NCI-H1105 treated with DMSO at 0.1 percent for 48 hours (cell line): ENCODE results near the gene XPOT.
A peak's percentile ranks its signal among the peaks of the same experiment; 100 is the strongest.
"Not testable (repeated sequence)": the region's sequence is repeated elsewhere in the genome, so short reads cannot be mapped to it uniquely, and the experiment has no call there.

Experiments used
- DNase-seq: peaks from one replicate; lab custom pipeline; 2025; lab: John Stamatoyannopoulos, UW

Gene XPOT

GRCh38 chr12:64403707-64404469, at the start of gene XPOT:
Gene XPOT (plus strand): TSS chr12:64404392. CDS start chr12:64410036, 5,644 bp downstream.
- peak; percentile 94 for DNase-seq

GRCh38 chr12:64356209-64356608, 48.0 kb upstream of the XPOT start:
- DNase-seq = not testable (repeated sequence)

DNA sequence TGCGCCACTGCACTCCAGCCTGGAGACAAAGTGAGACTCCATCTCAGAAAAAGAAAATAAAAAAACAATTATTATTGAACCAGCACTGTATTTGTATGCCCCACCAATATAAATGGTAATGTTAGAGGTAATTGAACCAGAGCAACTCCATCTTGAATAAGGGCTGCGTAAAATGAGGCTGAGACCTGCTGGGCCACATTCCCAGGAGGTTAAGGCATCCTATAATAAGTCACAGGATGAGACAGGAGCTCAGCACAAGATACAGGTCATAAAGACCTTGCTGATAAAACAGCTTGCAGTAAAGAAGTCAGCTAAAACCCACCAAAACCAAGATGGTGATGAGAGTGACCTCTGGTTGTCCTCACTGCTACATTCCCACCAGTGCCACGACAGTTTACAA, 43.0 kb upstream of the XPOT start:
- not testable (repeated sequence) for DNase-seq

GRCh38 chr12:64362721-64363305, 41.4 kb upstream of the XPOT start:
- no peak for DNase-seq

GRCh38 chr12:64383675-64384074, 20.5 kb upstream of the XPOT start:
- no peak for DNase-seq

GRCh38 chr12:64385019-64385418, 19.2 kb upstream of the XPOT start:
- no peak for DNase-seq

DNA sequence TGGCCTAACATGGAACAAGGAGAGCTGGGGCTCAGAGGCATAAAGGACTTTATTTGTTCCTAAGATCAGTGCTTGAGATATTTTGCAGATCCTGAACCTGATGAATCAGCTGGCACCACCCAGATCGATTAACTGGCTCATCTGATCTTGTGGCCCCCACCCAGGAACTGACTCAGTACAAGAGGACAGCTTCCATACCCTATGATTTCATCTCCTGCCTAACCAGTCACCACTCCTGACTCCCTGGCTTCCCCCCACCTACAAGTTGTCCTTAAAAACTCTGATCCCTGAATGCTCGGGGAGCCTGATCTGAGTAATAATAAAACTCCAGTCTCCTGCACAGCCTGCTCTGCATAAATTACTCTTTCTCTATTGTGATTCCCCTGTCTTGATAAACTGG, 18.7 kb upstream of the XPOT start:
- DNase-seq = no peak

DNA sequence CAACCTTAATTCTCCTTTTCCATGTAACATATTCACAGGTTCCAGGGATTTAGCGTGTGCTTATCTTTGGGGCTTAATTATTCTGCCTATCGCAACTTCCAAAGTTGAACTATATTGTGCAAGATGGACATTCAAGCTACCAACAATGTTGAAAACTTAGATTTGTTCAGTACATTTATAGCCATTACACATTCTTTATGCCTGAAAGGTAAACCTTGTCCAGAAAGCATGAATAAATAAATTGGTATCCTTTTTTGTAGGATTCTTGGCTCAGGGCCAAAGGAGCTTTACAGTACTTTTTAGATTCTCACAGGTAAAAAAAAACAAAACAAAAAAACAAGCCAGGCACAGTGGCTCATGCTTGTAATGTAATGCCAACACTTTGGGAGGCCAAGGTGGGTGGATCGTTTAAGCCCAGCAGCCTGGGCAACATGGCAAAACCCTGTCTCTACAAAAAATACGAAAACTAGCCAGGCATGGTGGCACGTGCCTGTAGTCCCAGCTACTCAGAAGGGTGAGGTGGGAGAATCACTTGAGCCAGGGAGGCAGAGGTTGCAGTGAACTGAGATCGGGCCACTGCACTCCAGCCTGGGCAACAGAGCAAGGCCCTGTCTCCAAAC, 16.9 kb upstream of the XPOT start:
- DNase-seq = peak; percentile 58

DNA sequence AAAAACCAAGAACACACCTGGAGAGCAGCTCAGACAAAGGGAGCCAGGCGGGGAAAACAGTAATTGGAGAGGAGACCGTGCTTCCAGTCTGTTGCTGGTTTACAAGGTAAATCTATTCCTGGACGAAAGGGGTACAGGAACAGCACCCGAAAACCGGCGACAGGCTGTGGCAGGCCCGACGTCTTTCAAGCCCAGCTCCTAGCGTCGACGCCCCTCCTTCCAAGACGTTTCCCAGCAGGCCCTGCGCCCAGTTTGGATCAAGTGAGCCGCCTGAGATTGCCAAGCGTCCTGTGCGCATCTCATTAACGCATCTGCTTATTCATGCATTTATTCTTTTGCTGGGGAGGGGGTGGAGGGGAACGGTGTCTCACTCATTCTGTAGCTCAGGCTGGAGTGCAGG, 15.0 kb upstream of the XPOT start:
- peak; percentile 78 for DNase-seq

DNA sequence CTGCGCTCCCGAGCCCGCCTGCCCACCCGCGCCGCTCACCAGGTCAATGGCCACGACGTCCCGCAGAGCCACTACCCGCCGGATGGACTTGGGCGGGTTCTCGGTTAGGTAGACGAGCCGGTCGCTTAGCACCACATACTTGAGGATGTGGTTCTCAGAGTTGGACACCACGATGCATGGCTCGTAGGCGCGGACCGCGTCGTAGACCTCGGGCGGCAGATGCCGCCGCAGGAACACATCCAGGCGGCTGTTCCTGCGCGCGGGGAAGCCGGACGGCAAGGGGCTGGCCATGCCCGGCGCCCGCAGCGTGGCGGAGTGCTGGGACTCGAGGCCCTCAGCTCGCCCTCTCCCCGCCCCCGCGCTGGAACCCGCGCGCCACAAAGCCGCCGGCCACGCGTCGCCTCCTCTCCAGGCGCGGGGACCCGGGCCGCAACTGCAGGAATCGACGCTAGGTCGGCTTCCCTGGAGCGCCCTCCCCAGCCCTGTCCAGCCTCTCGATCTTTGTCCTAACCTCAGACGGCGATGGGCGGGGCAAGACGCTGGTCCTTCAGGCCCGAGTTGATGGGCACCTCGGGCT, 13.8 kb upstream of the XPOT start, which contains the start of gene C12orf56:
C12orf56 (minus strand) TSS at position 484 of the 577 bp plus-strand sequence; CDS start at position 291, 193 bp downstream.
- no peak for DNase-seq

GRCh38 chr12:64392221-64392620, 12.0 kb upstream of the XPOT start:
- DNase-seq = no peak

DNA sequence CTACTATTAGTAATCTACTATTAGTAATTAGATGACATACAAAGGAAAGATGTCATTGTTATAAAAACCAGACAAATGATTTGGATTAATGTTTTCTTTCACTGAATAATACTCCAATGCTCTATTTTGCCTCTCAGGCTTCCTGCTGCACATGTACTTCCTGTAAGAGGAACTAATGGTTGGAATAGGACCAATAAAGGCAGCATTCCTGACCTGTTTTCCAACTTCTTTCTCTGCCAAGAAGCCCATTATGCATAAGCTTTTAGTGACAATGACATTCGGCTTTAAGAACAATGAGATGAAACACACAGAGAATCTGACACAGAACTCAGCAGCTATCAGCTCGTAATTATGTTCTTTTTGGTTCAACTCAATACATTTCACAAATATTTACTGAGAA, 8.5 kb upstream of the XPOT start:
- peak; percentile 36 for DNase-seq

DNA sequence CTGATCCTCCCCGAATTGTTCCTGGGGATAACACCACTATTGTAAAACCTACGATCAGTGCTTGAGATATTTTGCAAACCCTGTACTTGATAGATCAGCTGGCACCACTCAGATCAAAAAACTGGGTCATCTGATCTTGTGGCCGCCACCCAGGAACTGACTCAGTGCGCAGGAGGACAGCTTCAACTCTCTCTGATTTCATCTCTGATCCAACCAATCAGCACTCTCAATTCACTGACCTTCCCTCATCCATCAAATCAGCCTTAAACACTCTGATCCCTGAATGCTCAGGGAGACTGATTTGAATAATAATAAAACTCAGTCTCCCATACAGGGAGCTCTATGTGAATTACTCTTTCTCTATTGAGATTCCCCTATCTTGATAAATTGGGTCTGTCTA, 4.2 kb upstream of the XPOT start:
- no peak for DNase-seq

GRCh38 chr12:64402181-64402580, 2.0 kb upstream of the XPOT start:
- no peak for DNase-seq

DNA sequence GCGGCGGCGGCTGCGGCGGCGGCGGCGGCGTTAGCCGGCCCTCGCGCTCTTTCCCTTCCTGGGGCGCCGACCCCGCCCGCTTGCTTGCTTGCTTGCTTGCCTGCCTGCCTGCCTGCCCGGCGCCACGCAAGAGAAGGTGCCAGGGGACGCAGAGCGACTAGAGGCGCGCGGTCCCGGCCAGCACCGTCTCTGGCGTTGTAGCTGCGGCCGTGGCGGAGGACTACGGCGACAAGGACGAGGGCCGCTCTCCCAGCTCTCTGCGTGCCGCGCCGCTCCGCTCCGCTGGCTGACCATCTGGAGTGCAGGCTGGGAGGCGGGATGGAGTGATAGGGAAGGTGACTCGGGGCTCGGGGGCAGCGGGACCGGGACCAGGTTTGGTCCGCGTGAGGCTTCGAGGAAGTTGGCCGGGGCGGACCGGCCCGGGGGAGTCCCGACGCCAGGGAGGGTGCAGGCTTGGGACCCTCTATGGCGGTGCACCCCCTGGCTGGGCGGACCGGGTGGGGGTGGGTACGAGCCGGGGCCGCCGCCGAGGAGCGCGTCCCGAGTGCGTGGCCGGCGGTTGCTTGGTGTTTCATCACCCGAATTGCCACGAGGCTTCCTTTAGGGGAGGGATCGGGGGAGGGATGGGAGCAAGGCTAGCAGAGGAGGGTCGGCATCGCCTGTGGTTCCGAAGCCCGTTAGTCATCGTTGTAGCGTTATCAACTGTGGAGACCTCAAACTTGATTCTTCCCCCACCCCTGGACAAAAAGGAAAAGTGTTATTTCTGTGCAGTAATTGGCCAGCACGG, 471 bp downstream of the XPOT start:
- DNase-seq = peak; percentile 41

DNA sequence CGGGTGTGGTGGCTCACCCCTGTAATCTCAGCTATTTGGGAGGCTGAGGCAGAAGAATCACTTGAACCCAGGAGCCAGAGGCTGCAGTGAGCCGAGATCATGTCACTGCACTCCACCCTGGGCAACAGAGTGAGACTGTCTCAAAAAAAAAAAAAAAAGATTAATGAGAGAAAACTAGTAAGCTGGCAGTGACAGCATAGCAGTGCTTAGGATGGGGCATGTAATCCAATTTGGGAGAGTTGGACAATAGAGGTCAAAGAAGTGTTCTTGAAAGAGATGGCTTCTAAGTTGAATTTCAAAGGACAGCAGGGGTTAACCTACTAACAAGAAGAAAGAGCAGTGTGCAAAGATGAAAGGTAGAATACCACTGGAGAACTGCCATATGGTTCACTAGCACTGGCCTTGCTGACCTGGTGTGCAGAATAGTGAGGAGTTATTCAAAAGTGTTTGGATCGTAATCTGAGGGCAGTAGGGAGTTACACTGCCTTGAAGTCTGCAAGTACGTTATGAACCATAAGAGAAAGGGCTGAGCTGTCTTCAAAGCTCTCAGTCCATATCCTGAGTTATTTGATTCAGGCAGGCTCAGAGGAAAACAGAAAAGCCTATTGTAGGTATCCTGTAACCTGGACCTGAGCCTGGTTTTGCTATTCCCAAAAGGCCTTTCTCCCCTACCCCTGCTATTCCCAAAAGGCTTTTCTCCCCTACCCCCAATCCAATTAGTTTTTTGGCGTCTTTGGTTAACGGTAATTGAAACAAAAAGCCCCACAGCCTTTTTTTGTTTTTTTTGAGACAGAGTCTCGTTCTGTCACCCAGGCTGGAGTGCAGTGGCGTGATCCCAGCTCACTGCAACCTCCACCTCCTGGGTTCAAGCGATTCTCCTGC, 3.4 kb downstream of the XPOT start:
- DNase-seq = no peak

GRCh38 chr12:64411427-64411826, 7.2 kb downstream of the XPOT start:
- DNase-seq = no peak

DNA sequence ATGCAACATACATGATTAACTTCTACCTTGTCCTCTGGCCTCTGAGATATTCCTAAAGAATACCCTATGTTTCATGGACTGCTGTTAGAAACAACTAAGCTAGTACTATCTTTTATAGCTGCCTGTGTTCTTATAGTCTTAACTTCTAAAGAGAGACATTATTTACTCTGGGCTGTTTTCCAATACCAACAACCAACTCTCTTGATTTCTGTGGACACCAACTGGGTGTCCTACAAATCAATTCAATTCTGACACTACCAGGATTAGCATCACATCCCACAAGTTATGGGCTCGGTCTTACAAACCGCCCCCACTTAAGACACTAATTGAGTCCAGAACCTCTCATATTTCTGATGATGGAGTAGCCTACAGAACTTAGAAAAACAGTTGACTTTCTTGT, 8.3 kb downstream of the XPOT start:
- no peak for DNase-seq

DNA sequence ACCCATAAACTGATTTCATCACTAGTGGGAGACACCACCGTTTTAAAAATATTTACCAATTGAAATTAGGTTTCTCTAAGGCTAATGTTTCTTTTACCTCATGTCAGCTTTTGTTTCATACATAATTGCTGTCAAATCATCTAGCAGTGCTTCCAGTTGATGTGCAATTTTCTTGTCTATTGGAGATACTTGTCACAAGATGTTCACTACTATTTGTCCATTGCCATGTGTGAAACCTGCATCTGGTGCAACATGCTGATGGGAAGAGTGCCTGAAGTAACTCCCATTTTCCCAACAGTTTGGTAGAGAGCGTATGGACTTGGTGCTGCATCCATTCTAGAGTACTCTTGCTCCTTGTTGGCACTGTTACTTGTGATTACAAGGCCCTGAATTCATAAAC, 9.7 kb downstream of the XPOT start:
- no peak for DNase-seq

DNA sequence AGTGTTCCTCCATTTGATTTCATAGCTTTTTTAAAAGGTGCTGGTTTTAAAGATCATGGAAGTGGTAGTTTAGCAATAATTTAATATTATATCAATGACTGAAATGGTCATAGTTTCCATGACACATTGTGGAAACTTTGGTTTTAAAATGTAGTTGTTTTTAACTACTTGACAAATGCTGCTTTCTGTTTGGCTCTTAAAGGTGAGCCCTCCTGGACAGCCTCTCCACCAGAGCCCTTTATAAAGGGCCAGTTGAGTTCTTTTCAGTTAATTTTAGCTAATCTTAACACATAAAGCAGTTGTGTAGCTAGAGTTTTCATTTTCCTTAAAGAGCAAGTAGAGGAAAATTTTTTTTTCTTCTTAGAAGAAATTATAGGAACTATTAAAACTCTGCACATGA, 14.0 kb downstream of the XPOT start:
- DNase-seq = no peak

DNA sequence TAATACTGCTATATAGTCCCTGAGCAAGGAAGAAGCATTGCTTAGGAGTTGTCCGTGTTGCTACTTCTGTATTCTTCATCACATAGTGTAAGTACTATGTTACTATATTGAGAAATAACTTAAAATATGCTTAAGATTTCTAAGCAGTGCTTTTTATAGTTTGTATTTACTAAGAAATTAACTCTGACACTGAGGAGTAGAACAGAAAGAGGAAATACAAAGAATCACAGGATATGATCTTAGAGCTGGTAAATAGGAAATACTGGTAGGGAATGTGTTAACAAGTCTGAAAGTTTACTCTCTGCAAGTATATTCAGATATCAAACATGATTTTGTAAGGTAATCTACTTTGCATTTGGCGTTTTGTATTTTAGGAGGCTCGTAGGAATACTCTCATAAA, 15.5 kb downstream of the XPOT start:
- DNase-seq = no peak
